HFFc6 (cell line): ENCODE results near the gene STK39. TPM values are rescaled to one million over a fixed set of nuclear protein-coding genes. Genes with fewer than 3 reads are reported as not detected.

Experiments
- DNase-seq: peaks from one replicate; pipeline ENCODE4 v3.0.0-alpha.2; 2018
- H3K27ac Mint-ChIP-seq: 2 replicates; pipeline ENCODE4 v1.8.0; 2020; ENCODE audit warnings: mild to moderate bottlenecking, mixed read lengths
- H3K27me3 Mint-ChIP-seq: 2 replicates; pipeline ENCODE4 v1.8.0; 2021; ENCODE audit warnings: mild to moderate bottlenecking, moderate library complexity, mixed read lengths; ENCODE audit not compliant: insufficient read depth
- H3K36me3 Mint-ChIP-seq: 2 replicates; pipeline ENCODE4 v1.8.0; 2021; ENCODE audit warnings: low read depth, mixed read lengths
- H3K4me1 Mint-ChIP-seq: 2 replicates; pipeline ENCODE4 v1.8.0; 2020; ENCODE audit warnings: low read depth, mixed read lengths
- H3K4me3 Mint-ChIP-seq: 2 replicates; pipeline ENCODE4 v1.8.0; 2020; ENCODE audit warnings: mild to moderate bottlenecking, moderate library complexity, mixed read lengths
- H3K9me3 Mint-ChIP-seq: 2 replicates; pipeline ENCODE4 v1.8.0; 2020; ENCODE audit warnings: mild to moderate bottlenecking, mixed read lengths
- CTCF ChIP-seq: fragments of 200-600 bp; sonication (generic); IDR thresholded peaks from 2 replicates; pipeline ENCODE4 v1.5.0; 2021; ENCODE audit warnings: antibody characterized with exemption, mild to moderate bottlenecking
- total RNA-seq, 6 experiments: library from RNA; stranded (reverse); fragmentation: NEBNext Ultra II Directional; extraction: Animal tissue kit (Norgen Biotek cat#: 25700); gene quantifications; 2 replicates in 1 of 6; 3 replicates in 5 of 6; pipeline ENCODE4 v1.2.3, GENCODE V29; 2021

Gene STK39
- total RNA-seq, 6 experiments from 2014 or later, result 27.7 to 36.4 (median 33.4) TPM

- no peak for TF ChIP-seq CTCF
- no peak overlapping the region for H3K27ac Mint-ChIP-seq
- no peak for DNase-seq
- peaks cover 11% of the 10 kb centered on the region for H3K36me3 Mint-ChIP-seq
- H3K4me1 Mint-ChIP-seq, result peaks cover 49% of the 10 kb centered on the region
- no peaks in the 10 kb centered on the region for H3K27me3 Mint-ChIP-seq
- H3K4me3 Mint-ChIP-seq, result no peak overlapping the region
- H3K9me3 Mint-ChIP-seq, result no peaks in the 10 kb centered on the region
Observed at GRCh38 chr2:168180914-168181313, 66.5 kb downstream of the STK39 start.

GRCh38 chr2:168180483-168180882 is 66.9 kb downstream of the STK39 start:
- Mint-ChIP-seq H3K9me3 (no peaks in the 10 kb centered on the region), H3K4me3 (no peak overlapping the region), H3K27me3 (no peaks in the 10 kb centered on the region), H3K27ac (no peak overlapping the region), H3K4me1 (peaks cover 45% of the 10 kb centered on the region), H3K36me3 (peaks cover 11% of the 10 kb centered on the region)
- TF ChIP-seq CTCF, result no peak
- DNase-seq, result no peak

- no peaks in the 10 kb centered on the region for H3K27me3 Mint-ChIP-seq
- H3K9me3 Mint-ChIP-seq, result no peaks in the 10 kb centered on the region
Observed at GRCh38 chr2:168179592-168179991, 67.8 kb downstream of the STK39 start.

GRCh38 chr2:168178520-168179324 is 68.7 kb downstream of the STK39 start:
- H3K36me3 Mint-ChIP-seq, result peaks cover 11% of the 10 kb centered on the region
- no peaks in the 10 kb centered on the region for H3K9me3 Mint-ChIP-seq
- no peak overlapping the region for H3K27ac Mint-ChIP-seq
- TF ChIP-seq CTCF, result no peak
- no peaks in the 10 kb centered on the region for H3K27me3 Mint-ChIP-seq
- no peak overlapping the region for H3K4me3 Mint-ChIP-seq
- peaks cover 34% of the 10 kb centered on the region for H3K4me1 Mint-ChIP-seq
- DNase-seq, result no peak

More at GRCh38 chr2:168179592-168179991, 67.8 kb downstream of the STK39 start:
- Mint-ChIP-seq H3K4me1 (peaks cover 42% of the 10 kb centered on the region), H3K36me3 (peaks cover 11% of the 10 kb centered on the region), H3K4me3 (no peak overlapping the region), H3K27ac (no peak overlapping the region)
- no peak for DNase-seq
- TF ChIP-seq CTCF, result no peak

- Mint-ChIP-seq H3K27ac (no peak overlapping the region), H3K4me1 (peaks cover 15% of the 10 kb centered on the region; the same call in 1 of the 2 replicates), H3K27me3 (no peaks in the 10 kb centered on the region), H3K4me3 (no peak overlapping the region), H3K36me3 (peaks cover 7% of the 10 kb centered on the region), H3K9me3 (no peaks in the 10 kb centered on the region)
- no peak for TF ChIP-seq CTCF
- DNase-seq, result no peak
Observed at GRCh38 chr2:168176402-168176801, 71.0 kb downstream of the STK39 start.
